ENCODE data around the gene NRBP1. TPM values are rescaled to one million over a fixed set of nuclear protein-coding genes. Genes with fewer than 3 reads are reported as not detected.

The NRBP1 gene
- total RNA-seq, 1 experiment from 2014 or later = 153 TPM

DNA sequence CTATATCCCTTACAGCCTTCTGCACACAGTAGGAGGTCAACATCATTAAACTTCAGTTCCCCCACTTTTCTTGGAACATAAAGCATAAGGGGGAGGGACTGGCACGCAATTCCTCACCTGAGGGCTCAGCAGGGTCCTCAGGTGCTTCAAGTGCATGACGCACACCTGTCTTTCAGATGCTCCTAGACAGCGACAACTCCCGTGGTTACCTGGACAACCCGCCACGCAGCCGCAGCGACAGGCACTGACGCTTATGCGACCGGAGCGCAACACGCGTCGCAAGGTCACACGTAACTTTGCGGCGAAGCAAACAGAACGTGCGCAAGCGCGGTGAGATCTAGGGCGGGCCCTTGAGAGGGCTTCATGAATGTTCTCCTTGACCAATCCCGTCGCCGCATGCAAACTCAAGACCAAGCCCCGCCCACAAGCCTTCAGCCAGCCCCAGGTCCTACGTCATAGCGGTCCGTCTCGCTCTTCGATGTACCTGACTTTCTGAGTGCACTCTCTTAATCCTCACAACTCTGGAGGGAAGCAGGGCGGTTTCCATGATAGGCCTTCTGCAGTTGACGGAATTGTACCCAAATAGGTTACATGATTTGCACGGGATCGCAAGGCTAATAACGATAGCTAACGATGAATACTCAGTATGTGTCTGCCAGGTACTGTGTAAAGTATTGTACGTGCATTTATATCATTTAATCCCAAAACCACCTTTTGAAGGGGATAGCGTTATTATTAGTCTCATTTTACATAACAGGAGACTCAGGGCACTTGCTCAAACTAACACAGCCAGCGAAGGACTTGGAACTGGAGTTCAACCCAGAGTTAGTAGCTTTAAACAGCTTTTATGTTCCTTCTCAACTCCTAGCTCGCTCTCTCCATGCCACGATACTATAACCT, 61.3 kb downstream of the NRBP1 start, which contains the start of gene IFT172:
TSS of gene IFT172 (minus strand) at position 246 of the 900 bp plus-strand sequence. CDS start at position 156, 90 bp downstream.
- peak; percentile 98 for DNase-seq (ENCODE audit: low read depth)

Other genes with a start within 250 kb of the NRBP1 start
- 294 and 342 TPM in 2 replicates for gene ATRAID, start 216.6 kb upstream of the NRBP1 start, total RNA-seq (2014; rRNA removed; shearing (Covaris generic))
- gene SLC5A6, start 216.4 kb upstream of the NRBP1 start, total RNA-seq (2014; rRNA removed; shearing (Covaris generic)) = 32.2 and 38.2 TPM in 2 replicates
- gene CAD, start 211.3 kb upstream of the NRBP1 start, total RNA-seq (2014; rRNA removed; shearing (Covaris generic)) = 22.7 and 32.7 TPM in 2 replicates
- not detected in 2 replicates for gene SLC30A3, start 165.6 kb upstream of the NRBP1 start, total RNA-seq (2014; rRNA removed; shearing (Covaris generic))
- gene DNAJC5G, start 153.2 kb upstream of the NRBP1 start, total RNA-seq (2014; rRNA removed; shearing (Covaris generic)) = not detected in 2 replicates
- gene TRIM54, start 146.2 kb upstream of the NRBP1 start, total RNA-seq (2014; rRNA removed; shearing (Covaris generic)) = 0.10 TPM in 1 of 2 replicates, not detected in the other
- gene UCN, start 120.2 kb upstream of the NRBP1 start, total RNA-seq (2014; rRNA removed; shearing (Covaris generic)) = 0.48 and 2.1 TPM in 2 replicates
- gene MPV17, start 105.5 kb upstream of the NRBP1 start, total RNA-seq (2014; rRNA removed; shearing (Covaris generic)) = 99.4 and 124 TPM in 2 replicates
- 38.0 and 44.2 TPM in 2 replicates for gene GTF3C2, start 71.9 kb upstream of the NRBP1 start, total RNA-seq (2014; rRNA removed; shearing (Covaris generic))
- 31.8 and 36.1 TPM in 2 replicates for gene EIF2B4, start 58.3 kb upstream of the NRBP1 start, total RNA-seq (2014; rRNA removed; shearing (Covaris generic))
- 186 and 191 TPM in 2 replicates for gene SNX17, start 58.0 kb upstream of the NRBP1 start, total RNA-seq (2014; rRNA removed; shearing (Covaris generic))
- 7.9 and 8.8 TPM in 2 replicates for gene ZNF513, start 47.9 kb upstream of the NRBP1 start, total RNA-seq (2014; rRNA removed; shearing (Covaris generic))
- 86.5 and 93.4 TPM in 2 replicates for gene PPM1G, start 19.0 kb upstream of the NRBP1 start, total RNA-seq (2014; rRNA removed; shearing (Covaris generic))
- gene KRTCAP3, start 13.8 kb downstream of the NRBP1 start, total RNA-seq (2014; rRNA removed; shearing (Covaris generic)) = 0.48 TPM in 1 of 2 replicates, not detected in the other
- gene IFT172, start 61.1 kb downstream of the NRBP1 start, total RNA-seq (2014; rRNA removed; shearing (Covaris generic)) = 16.1 and 20.5 TPM in 2 replicates
- gene FNDC4, start 66.6 kb downstream of the NRBP1 start, total RNA-seq (2014; rRNA removed; shearing (Covaris generic)) = 6.1 and 6.3 TPM in 2 replicates
- gene GCKR, start 68.2 kb downstream of the NRBP1 start, total RNA-seq (2014; rRNA removed; shearing (Covaris generic)) = not detected in 2 replicates
- 19.8 and 20.5 TPM in 2 replicates for gene ZNF512, start 154.4 kb downstream of the NRBP1 start, total RNA-seq (2014; rRNA removed; shearing (Covaris generic))
- 1.8 and 2.2 TPM in 2 replicates for gene CCDC121, start 200.4 kb downstream of the NRBP1 start, total RNA-seq (2014; rRNA removed; shearing (Covaris generic))
- 61.9 and 63.3 TPM in 2 replicates for gene GPN1, start 200.4 kb downstream of the NRBP1 start, total RNA-seq (2014; rRNA removed; shearing (Covaris generic))
- 29.2 and 31.5 TPM in 2 replicates for gene SUPT7L, start 235.0 kb downstream of the NRBP1 start, total RNA-seq (2014; rRNA removed; shearing (Covaris generic))
- 37.9 and 40.0 TPM in 2 replicates for gene SLC4A1AP, start 235.3 kb downstream of the NRBP1 start, total RNA-seq (2014; rRNA removed; shearing (Covaris generic))